Neuron (in vitro differentiated cells): ENCODE data around the gene SMARCA2.

ENCODE experiments used
- H2AFZ ChIP-seq: one replicate; pipeline ENCODE4 v1.6.1; 2013; ENCODE audit warnings: low read depth, mild to moderate bottlenecking, inconsistent platforms, low read length, moderate library complexity
- H3K27me3 ChIP-seq: one replicate; pipeline ENCODE4 v1.6.1; 2013; ENCODE audit warnings: low read length; ENCODE audit not compliant: insufficient read depth
- H3K36me3 ChIP-seq: one replicate; pipeline ENCODE4 v1.6.1; 2013; ENCODE audit warnings: low read length; ENCODE audit not compliant: insufficient read depth
- H3K4me1 ChIP-seq: one replicate; pipeline ENCODE4 v1.6.1; 2013; ENCODE audit warnings: low read length; ENCODE audit not compliant: insufficient read depth
- H3K4me3 ChIP-seq: 2 replicates; pipeline ENCODE4 v1.5.1; 2013; ENCODE audit warnings: mild to moderate bottlenecking, low read length, moderate library complexity
- H3K9me3 ChIP-seq: one replicate; pipeline ENCODE4 v1.6.1; 2013; ENCODE audit warnings: low read length

The SMARCA2 gene

DNA sequence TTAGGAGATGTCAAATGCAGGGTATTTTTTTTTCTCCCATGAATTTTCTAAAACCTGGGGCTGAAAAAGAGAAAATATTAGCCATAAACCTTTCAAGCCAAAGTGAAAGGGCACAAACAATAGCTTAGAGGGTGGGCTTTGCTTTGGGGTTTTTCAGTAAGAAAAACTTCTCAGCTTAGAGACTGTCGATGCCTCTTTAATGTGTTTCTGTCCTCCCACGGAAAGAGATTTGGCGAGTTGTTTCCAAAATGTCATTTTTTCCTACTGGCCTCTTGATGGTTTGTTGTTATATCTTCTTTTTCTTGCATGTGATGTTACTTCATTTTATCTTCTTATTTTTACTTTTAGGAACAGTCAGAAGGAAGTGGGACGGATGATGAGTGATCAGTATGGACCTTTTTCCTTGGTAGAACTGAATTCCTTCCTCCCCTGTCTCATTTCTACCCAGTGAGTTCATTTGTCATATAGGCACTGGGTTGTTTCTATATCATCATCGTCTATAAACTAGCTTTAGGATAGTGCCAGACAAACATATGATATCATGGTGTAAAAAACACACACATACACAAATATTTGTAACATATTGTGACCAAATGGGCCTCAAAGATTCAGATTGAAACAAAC, 177.3 kb downstream of the SMARCA2 start:
- H3K36me3 ChIP-seq = no peaks in the 10 kb centered on the region
- H2AFZ ChIP-seq = no peak overlapping the region
- no peaks in the 10 kb centered on the region for H3K27me3 ChIP-seq
- no peaks in the 10 kb centered on the region for H3K4me1 ChIP-seq
- H3K9me3 ChIP-seq = no peaks in the 10 kb centered on the region
- H3K4me3 ChIP-seq = no peak overlapping the region

DNA sequence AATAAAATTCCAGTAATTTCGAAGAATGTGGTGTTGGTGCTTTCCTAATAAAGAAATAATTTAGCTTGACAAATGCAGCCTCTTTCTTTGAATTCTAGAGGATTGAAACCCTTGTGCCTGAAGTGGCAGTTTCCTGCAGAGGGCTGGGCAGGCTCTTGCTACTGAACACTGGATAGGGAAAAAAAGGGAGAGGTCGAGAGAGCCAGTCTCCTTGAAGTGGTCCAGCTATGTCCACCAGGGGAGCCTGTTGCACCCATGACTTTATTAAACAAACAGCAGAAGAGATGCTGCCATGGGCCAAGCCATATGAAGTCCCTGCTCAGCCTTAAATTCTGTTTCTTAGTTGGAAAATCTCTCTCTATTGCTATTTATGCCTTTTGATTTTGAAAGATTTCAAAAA, 178.4 kb downstream of the SMARCA2 start:
- Histone ChIP-seq H3K9me3 (no peaks in the 10 kb centered on the region), H3K4me1 (no peaks in the 10 kb centered on the region), H3K27me3 (no peaks in the 10 kb centered on the region), H2AFZ (no peak overlapping the region), H3K36me3 (no peaks in the 10 kb centered on the region), H3K4me3 (no peak overlapping the region)

DNA sequence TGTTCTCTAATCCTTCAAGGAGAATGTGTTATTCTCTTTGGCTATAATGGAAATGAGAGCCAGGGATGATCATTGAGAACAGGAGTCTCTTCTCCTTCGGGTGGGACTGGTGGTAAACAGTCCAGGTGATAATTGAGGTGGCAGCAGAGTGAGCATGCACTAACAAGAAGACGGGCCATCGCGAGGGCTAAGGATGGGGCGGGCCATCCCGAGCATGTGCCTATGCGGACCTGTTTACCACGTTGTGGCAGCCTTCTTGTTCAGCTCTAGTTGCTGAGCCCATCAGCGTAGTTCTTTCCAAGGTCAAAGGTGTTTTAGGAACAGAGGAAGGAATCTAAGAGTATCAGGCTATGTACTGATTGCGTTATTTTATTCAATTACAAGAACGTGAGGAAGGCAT, 180.1 kb downstream of the SMARCA2 start:
- Histone ChIP-seq H3K36me3 (no peaks in the 10 kb centered on the region), H3K9me3 (peaks cover 3% of the 10 kb centered on the region), H2AFZ (no peak overlapping the region), H3K27me3 (no peaks in the 10 kb centered on the region), H3K4me1 (no peaks in the 10 kb centered on the region), H3K4me3 (no peak overlapping the region)

DNA sequence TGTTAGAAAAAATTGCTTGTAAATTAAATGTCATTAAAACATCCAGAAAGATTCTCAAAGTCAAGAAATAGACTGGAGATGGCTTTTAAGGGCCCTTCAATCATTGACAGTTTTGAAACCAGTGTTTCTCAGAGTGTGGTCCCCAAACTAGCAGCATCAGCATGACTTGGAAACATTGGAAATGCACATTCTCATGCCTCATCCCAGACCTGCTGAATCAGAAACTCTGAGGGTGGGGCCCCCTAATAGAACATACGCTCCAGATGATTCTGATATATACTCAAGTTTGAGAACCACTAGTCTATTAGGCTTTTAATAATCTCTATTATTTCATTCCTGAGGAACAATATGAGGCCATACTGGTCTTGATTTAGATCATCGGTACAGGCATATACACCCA, 181.6 kb downstream of the SMARCA2 start:
- Histone ChIP-seq H3K9me3 (peaks cover 7% of the 10 kb centered on the region), H3K36me3 (no peaks in the 10 kb centered on the region), H3K4me1 (no peaks in the 10 kb centered on the region), H3K4me3 (no peak overlapping the region), H3K27me3 (no peaks in the 10 kb centered on the region), H2AFZ (no peak overlapping the region)

DNA sequence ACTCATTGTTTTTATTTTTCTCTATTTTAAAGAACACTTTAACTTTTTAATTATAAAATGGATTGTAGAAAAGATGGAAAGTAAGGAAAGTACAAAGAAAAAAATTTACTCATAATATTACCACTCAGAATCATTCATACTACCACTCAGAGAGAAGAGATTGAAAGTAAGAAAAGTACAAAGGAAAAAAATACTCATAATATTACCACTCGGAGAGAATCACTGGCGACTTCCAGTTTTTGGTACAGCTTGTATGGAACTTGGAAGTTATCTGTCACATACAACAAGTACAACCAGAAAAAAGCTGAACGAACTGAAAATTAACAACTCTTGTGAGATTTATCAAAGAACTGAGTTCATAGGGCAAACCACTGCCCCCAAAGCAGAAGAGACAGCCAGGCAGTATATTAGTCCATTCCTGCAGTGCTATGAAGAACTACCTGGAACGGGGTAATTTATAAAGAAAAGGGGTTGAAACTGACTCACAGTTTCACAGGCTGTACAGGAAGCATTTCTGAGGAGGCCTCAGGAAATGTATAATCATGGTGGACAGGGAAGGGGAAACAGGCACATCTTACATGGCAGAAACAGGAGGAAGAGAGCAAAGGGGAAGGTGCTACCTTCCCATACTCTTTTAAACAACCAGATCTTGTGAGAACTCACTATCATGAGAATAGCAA, 183.9 kb downstream of the SMARCA2 start:
- H2AFZ ChIP-seq = no peak overlapping the region
- H3K4me3 ChIP-seq = no peak overlapping the region
- H3K4me1 ChIP-seq = no peaks in the 10 kb centered on the region
- no peaks in the 10 kb centered on the region for H3K36me3 ChIP-seq
- peaks cover 7% of the 10 kb centered on the region for H3K9me3 ChIP-seq
- H3K27me3 ChIP-seq = no peaks in the 10 kb centered on the region

DNA sequence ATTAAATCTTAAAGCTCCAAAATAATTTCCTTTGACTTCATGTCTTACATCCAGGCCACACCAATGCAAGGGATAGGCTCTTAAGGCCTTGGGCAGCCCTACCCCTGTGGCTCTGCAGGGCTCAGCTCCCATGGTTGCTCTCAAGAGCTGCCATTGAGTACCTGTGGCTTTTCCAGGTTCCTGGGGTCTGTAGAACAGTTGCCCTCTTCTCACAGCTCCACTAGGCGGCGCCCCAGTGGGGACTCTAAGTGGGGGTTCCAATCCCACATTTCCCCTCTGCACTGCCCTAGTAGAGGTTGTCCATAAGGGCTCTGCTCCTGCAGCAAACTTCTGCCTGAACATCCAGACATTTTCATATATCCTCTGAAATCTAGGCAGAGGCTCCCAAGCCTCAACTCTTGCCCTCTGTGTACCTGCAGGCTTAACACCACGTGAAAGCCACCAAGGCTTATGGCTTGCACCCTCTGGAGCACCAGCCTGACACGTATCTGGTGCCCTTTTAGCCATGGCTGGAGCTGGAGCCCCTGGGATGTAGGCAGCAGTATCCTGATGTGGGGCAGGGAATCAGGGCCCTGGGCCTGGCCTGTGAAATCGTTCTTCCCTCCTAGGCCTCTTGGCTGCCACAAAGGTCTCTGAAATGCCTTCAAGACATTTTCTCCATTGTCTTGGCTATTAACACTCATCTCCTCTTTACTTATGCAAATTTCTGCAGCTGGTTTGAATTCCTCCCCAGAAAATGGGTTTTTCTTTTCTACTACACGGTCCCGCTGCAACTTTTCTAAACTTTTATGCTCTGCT, 185.1 kb downstream of the SMARCA2 start:
- H2AFZ ChIP-seq = no peak overlapping the region
- H3K4me3 ChIP-seq = no peak overlapping the region
- H3K36me3 ChIP-seq = no peaks in the 10 kb centered on the region
- H3K27me3 ChIP-seq = no peaks in the 10 kb centered on the region
- H3K4me1 ChIP-seq = no peaks in the 10 kb centered on the region
- H3K9me3 ChIP-seq = peaks cover 7% of the 10 kb centered on the region

DNA sequence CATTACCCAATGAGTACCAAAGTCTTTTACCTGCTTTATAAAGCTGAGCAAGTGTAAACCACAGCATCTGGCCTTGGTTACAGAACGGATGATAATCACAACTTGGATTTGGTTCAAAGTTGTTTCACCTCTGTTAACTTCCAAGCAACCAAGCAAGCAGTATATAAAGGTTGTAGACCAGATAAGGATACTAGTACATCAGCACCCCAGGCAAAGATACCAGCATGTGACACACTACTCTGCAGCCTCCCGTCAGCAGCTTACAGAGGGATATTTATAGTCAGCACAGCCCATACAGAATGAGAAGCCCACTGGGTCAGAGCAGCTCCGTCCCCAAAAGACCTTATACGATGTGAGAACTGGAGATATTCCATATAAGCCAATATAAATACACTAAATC, 193.3 kb downstream of the SMARCA2 start:
- H3K9me3 ChIP-seq = no peaks in the 10 kb centered on the region

DNA sequence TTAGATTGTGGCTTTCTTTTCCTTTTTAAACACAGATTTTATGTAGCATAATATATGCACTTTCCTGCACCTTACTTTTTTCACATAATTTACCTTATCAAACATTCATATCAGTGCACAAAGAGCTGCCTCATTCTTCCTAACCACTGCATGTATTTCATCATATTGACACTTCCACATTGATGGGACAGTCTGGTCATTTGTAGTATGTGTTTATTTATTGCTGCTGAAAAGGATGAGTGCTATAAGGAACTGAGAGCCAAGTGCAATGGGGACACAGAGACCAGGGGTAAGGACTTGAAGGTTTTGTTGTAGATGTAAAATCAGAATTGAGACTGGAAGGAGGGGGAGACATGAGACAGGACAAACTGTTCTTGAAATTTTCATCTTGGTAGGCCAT, 193.8 kb downstream of the SMARCA2 start:
- Histone ChIP-seq H2AFZ (no peak overlapping the region), H3K4me1 (no peaks in the 10 kb centered on the region), H3K36me3 (no peaks in the 10 kb centered on the region), H3K9me3 (no peaks in the 10 kb centered on the region), H3K27me3 (no peaks in the 10 kb centered on the region), H3K4me3 (no peak overlapping the region)

More for the DNA sequence above, 193.3 kb downstream of the SMARCA2 start:
- no peaks in the 10 kb centered on the region for H3K4me1 ChIP-seq
- no peaks in the 10 kb centered on the region for H3K36me3 ChIP-seq
- H3K4me3 ChIP-seq = no peak overlapping the region
- H3K27me3 ChIP-seq = no peaks in the 10 kb centered on the region
- no peak overlapping the region for H2AFZ ChIP-seq

DNA sequence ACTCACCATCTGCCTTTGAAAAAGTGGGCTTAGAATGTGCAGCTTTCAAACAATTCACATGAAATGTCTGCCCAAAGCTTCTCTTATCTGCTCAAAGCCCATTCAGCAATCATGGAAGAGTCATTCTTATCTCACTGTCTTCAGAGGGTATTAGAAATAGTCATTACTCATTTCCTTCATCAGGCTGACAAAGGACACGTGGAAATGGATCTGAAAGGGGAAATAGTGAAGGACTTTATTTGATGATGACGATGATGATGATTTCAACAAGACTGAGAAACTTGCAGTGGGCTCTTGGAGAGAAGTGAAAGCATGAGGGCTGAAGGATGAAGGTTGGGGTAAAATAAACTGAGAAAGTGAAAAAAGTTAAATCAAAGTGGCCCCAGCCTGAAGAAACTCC, 194.3 kb downstream of the SMARCA2 start:
- no peak overlapping the region for H2AFZ ChIP-seq
- no peaks in the 10 kb centered on the region for H3K9me3 ChIP-seq
- H3K4me3 ChIP-seq = no peak overlapping the region
- H3K27me3 ChIP-seq = no peaks in the 10 kb centered on the region
- no peaks in the 10 kb centered on the region for H3K36me3 ChIP-seq
- H3K4me1 ChIP-seq = no peaks in the 10 kb centered on the region

DNA sequence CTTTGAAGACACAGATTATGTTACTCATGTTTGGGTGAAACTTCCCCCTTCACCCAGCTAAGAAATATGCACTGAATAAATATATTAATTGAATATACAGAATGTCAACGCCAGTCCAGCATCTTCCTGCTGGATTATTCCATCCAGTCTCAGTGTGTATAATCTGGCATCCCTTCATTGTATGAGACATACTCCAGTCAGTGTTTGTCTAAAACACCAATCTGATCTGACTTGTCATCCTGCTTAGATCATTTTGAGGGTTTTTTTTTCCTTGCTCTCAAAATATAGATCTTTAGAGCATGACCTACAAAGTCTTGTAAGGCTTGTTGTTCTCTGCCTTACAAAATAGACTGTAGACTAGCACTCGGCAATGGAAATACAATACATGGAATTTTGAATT, 195.1 kb downstream of the SMARCA2 start:
- no peak overlapping the region for H2AFZ ChIP-seq
- H3K27me3 ChIP-seq = no peaks in the 10 kb centered on the region
- H3K36me3 ChIP-seq = no peaks in the 10 kb centered on the region
- H3K9me3 ChIP-seq = no peaks in the 10 kb centered on the region
- no peaks in the 10 kb centered on the region for H3K4me1 ChIP-seq
- H3K4me3 ChIP-seq = no peak overlapping the region

DNA sequence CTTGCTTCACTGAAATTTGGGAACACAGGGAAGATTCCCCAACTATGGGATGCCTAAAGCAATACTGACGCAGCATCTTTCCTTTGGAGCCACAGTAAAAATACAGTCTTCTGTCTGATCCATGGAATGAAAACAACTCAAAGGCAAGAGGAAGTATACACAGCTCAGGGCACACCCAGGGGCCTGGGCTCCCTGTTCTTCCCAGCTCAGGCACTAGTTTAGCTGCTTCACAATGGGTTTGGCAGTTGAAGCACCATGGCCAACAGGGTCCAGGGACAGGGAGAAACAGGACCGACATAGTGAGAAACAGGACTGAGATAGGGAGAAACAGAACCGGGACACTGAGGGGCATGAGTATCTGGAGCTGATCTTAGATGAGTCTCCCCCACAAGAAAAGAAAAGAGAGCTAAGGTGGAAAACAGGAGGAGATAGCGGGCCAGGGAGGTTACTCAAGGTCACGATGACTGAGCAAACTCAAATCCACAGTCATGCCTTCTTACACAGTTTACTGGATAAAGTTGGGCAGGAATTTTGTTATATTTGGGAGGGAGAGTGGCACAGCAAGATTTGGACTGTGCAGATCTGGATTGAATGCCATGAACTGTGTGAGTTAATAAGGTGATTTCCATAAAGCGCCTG, 198.8 kb downstream of the SMARCA2 start:
- Histone ChIP-seq H3K9me3 (no peaks in the 10 kb centered on the region), H3K36me3 (no peaks in the 10 kb centered on the region), H3K4me3 (no peak overlapping the region), H2AFZ (no peak overlapping the region), H3K27me3 (no peaks in the 10 kb centered on the region), H3K4me1 (peaks cover 10% of the 10 kb centered on the region)

DNA sequence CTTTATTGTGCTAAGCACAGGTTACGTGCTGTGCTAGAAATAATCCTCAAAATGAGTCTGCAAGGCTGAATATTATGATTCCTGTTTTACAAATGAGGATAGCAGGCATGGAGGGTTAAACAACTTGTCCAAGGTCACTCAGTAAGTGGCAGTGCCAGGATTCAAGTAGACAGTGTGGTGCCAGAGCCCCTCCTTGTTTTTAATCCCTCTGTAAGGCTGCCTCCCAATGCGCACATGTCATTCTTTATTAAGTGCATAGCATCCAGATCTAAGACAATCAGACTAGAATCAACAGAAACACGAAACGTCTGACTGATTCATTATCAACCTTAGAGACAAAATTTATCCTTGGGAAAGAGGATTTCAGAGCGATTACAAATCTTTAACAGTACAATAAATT, 199.6 kb downstream of the SMARCA2 start:
- peaks cover 10% of the 10 kb centered on the region for H3K4me1 ChIP-seq
- H2AFZ ChIP-seq = no peak overlapping the region
- H3K27me3 ChIP-seq = no peaks in the 10 kb centered on the region
- no peaks in the 10 kb centered on the region for H3K9me3 ChIP-seq
- H3K36me3 ChIP-seq = no peaks in the 10 kb centered on the region
- H3K4me3 ChIP-seq = no peak overlapping the region

DNA sequence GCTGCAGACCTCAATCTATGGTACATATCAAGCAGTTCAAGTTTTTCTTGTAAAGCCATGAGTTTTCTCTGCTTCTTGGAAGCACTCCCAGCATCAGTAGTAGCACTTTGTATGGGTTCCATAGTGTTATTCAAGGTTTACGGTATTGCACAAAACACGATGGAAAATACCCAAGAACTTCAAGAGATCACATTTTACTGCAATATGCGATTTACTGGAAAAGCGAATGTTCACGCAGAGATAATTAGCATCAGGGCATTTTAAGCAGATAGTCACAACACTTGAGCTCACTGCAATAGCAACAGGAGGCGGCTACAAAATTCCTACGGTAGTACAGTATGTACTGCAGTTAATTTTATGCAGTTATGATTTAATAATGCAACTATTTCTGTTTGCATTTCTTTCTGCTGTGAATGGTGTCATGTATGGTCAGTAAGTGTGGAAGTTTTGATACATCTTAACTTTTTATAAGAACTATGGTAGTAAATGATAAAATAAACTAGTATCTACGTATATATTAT, 200.8 kb downstream of the SMARCA2 start:
- Histone ChIP-seq H3K4me1 (peaks cover 10% of the 10 kb centered on the region), H3K9me3 (no peaks in the 10 kb centered on the region), H3K27me3 (no peaks in the 10 kb centered on the region), H3K4me3 (no peak overlapping the region), H3K36me3 (no peaks in the 10 kb centered on the region), H2AFZ (no peak overlapping the region)
